Nephron (organoid): ENCODE results near the gene SERPINA3.

Source experiments
- H3K27ac Mint-ChIP-seq, 3 experiments: 2 replicates each; pipeline ENCODE4 v1.8.0; 2020; ENCODE audit warnings: mixed read lengths in 3 of 3, mild to moderate bottlenecking in 2 of 3, moderate library complexity in 1 of 3
- H3K27me3 Mint-ChIP-seq: 2 replicates; pipeline ENCODE4 v1.8.0; 2021; ENCODE audit warnings: low read depth, mild to moderate bottlenecking, moderate library complexity, mixed read lengths
- H3K36me3 Mint-ChIP-seq: 2 replicates; pipeline ENCODE4 v1.8.0; 2020; ENCODE audit warnings: low read depth, mixed read lengths
- H3K4me1 Mint-ChIP-seq: 2 replicates; pipeline ENCODE4 v1.8.0; 2020; ENCODE audit warnings: mixed read lengths
- H3K4me3 Mint-ChIP-seq, 3 experiments: 2 replicates each; pipeline ENCODE4 v1.8.0; 2020; ENCODE audit warnings: mild to moderate bottlenecking in 3 of 3, mixed read lengths in 3 of 3, moderate library complexity in 2 of 3
- H3K9me3 Mint-ChIP-seq: 2 replicates; pipeline ENCODE4 v1.8.0; 2020; ENCODE audit warnings: mixed read lengths
- CTCF ChIP-seq, 3 experiments: fragments of 200-600 bp; sonication (generic); IDR thresholded peaks; one replicate each; pipeline ENCODE4 v1.5.0; 2021; ENCODE audit warnings: antibody characterized with exemption in 3 of 3; ENCODE audit not compliant: unreplicated experiment in 3 of 3

Gene SERPINA3

GRCh38 chr14:94591073-94591472 is 21.1 kb upstream of the SERPINA3 start:
- no peak overlapping the region for H3K27ac Mint-ChIP-seq
- H3K4me1 Mint-ChIP-seq, result no peaks in the 10 kb centered on the region
- no peak overlapping the region for H3K4me3 Mint-ChIP-seq
- TF ChIP-seq CTCF (IDR thresholded peaks at IDR 0.05; ENCODE audit: unreplicated experiment in 3 of 3), result no peak
- H3K27me3 Mint-ChIP-seq, result peaks cover 18% of the 10 kb centered on the region
- H3K36me3 Mint-ChIP-seq, result no peaks in the 10 kb centered on the region
- H3K9me3 Mint-ChIP-seq, result no peaks in the 10 kb centered on the region

GRCh38 chr14:94591871-94592270 is 20.3 kb upstream of the SERPINA3 start:
- no peak overlapping the region for H3K4me3 Mint-ChIP-seq
- H3K27ac Mint-ChIP-seq, result no peak overlapping the region
- H3K4me1 Mint-ChIP-seq, result no peaks in the 10 kb centered on the region
- H3K9me3 Mint-ChIP-seq, result no peaks in the 10 kb centered on the region
- peaks cover 17% of the 10 kb centered on the region for H3K27me3 Mint-ChIP-seq
- H3K36me3 Mint-ChIP-seq, result no peaks in the 10 kb centered on the region
- TF ChIP-seq CTCF (IDR thresholded peaks at IDR 0.05; ENCODE audit: unreplicated experiment in 3 of 3), result no peak

GRCh38 chr14:94592457-94592856 is 19.7 kb upstream of the SERPINA3 start:
- Mint-ChIP-seq H3K4me1 (no peaks in the 10 kb centered on the region), H3K27ac (no peak overlapping the region), H3K9me3 (no peaks in the 10 kb centered on the region), H3K4me3 (no peak overlapping the region), H3K27me3 (peaks cover 17% of the 10 kb centered on the region), H3K36me3 (no peaks in the 10 kb centered on the region)
- no peak for TF ChIP-seq CTCF (IDR thresholded peaks at IDR 0.05; ENCODE audit: unreplicated experiment in 3 of 3)

- no peak for TF ChIP-seq CTCF (IDR thresholded peaks at IDR 0.05; ENCODE audit: unreplicated experiment in 3 of 3)
- no peaks in the 10 kb centered on the region for H3K36me3 Mint-ChIP-seq
- H3K4me1 Mint-ChIP-seq, result peaks cover under 1% of the 10 kb centered on the region
- no peak overlapping the region for H3K27ac Mint-ChIP-seq
- H3K4me3 Mint-ChIP-seq, result no peak overlapping the region
- H3K27me3 Mint-ChIP-seq, result peaks cover 17% of the 10 kb centered on the region
- H3K9me3 Mint-ChIP-seq, result no peaks in the 10 kb centered on the region
Measured at GRCh38 chr14:94593376-94593748, 18.8 kb upstream of the SERPINA3 start.

GRCh38 chr14:94593749-94594431 is 18.3 kb upstream of the SERPINA3 start:
- Mint-ChIP-seq H3K36me3 (no peaks in the 10 kb centered on the region), H3K9me3 (no peaks in the 10 kb centered on the region), H3K4me1 (peaks cover 6% of the 10 kb centered on the region), H3K4me3 (no peak overlapping the region), H3K27me3 (peaks cover 17% of the 10 kb centered on the region), H3K27ac (peak overlapping the region in 1 of 3 experiments; percentile 45)
- TF ChIP-seq CTCF (IDR thresholded peaks at IDR 0.05; ENCODE audit: unreplicated experiment in 3 of 3), result no peak

GRCh38 chr14:94594441-94594840 is 17.8 kb upstream of the SERPINA3 start:
- no peak for TF ChIP-seq CTCF (IDR thresholded peaks at IDR 0.05; ENCODE audit: unreplicated experiment in 3 of 3)
- Mint-ChIP-seq H3K4me1 (peaks cover 12% of the 10 kb centered on the region), H3K36me3 (no peaks in the 10 kb centered on the region), H3K9me3 (no peaks in the 10 kb centered on the region), H3K27ac (peak overlapping the region in 1 of 3 experiments; percentile 45), H3K4me3 (no peak overlapping the region), H3K27me3 (peaks cover 17% of the 10 kb centered on the region)
